GM19099 (cell line): ENCODE results near the gene LDLRAD4.

Source experiments
- POLR2A ChIP-seq: IDR thresholded peaks from 3 replicates; pipeline ENCODE4 v1.6.1; 2011; ENCODE audit warnings: low read depth; ENCODE audit not compliant: insufficient read length; ENCODE audit errors: extremely low read depth

LDLRAD4 gene

DNA sequence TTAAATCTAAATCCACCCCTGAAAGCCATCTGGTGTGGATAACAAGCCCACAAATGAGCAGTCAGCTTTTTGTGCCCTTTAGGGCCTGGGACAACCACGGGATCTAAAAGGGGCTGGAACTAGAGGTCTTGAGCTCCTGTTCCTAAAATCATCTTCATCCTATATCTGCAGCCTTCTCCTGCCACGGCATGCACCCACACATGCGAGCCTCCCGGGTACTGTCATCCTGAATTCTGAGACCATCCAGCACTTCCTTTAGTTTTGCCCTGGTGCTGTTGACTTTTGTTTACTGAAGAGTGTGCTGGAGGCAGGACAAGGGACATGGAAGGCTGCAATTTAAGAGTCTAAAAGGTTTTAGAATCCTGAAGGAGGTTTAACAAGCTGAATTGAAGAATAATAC lies 324.6 kb downstream of the LDLRAD4 start:
- TF ChIP-seq POLR2A, result no peak

DNA sequence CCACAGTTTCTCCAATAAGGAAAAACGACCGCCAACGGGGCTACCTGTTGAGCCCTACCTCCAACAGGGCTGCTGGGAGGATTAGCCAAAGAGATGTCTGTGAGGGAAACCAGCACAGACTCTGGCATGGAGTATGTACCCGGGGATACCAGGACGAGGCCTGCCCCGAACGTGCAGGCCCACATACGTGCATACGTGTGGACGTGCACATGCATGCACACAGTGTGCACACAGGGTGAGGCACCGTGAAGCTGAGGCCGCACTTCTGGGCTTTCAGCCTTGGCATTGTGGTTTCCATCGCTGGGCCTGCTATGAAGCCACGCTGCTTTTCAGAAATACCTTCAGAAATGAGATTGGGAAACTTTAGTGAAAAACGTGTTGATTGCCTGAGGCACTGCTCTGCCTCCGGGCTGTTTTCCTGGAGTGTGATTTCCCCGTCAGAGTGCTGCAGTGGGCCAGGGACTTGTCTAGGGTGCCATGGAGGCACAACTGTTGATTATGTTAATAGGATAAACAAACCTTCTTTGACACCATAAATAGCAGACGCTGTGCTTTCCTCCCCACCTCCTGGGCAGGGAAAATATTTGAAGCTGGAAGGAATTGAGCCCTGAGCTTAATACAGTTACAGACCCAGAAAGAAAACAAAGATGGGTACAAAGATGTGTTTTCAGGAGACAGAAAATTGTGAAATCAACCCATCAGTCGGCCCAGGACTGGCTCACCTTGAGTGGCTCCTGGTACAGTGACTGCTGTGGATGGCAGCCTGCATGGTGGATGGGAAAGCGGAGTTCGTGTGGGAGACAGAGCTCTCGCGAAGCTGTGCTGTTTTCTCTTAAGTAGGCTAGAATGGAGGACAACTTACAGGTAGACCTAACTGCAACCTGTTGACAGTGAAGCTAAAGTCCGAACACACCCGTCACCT lies 325.5 kb downstream of the LDLRAD4 start:
- TF ChIP-seq POLR2A, result no peak

DNA sequence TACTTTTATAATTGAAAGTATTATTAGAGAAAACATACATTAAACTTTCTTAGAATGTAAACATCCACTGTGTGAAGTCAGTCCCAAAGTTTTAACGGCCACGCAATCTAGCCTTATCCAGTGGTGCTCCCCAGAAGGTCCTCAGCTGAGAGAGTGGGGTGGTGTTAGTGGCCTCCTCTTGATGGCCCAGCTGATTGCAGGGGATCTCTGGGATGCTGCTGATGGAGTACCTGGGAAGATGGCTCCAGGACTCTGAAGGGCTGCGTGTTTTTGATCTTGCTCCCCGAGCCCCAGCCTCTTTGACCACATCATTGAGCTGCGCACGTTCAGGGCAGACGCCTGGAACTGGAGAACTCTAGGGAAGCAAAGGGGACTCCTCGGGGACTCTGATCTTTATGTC lies 326.4 kb downstream of the LDLRAD4 start:
- no peak for TF ChIP-seq POLR2A

DNA sequence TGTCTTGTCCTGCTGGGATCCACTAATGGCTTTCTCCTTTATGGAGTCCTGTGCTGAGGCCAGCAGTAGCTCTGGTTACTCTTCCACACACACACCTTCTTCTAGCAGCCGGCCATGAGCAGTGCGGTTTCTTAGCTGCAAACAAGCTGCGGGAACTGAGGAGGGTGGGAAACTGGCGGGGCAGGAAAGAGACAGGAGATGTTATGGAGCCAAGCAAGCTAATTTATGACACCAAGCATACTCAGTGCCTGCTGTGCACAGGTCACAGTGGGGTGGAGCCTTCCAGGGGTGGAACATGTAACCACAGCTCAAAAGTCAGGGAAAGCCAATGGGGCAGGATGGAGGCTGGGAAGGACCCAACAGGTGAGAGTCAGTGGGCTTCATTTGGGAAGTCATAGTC lies 327.0 kb downstream of the LDLRAD4 start:
- no peak for TF ChIP-seq POLR2A

DNA sequence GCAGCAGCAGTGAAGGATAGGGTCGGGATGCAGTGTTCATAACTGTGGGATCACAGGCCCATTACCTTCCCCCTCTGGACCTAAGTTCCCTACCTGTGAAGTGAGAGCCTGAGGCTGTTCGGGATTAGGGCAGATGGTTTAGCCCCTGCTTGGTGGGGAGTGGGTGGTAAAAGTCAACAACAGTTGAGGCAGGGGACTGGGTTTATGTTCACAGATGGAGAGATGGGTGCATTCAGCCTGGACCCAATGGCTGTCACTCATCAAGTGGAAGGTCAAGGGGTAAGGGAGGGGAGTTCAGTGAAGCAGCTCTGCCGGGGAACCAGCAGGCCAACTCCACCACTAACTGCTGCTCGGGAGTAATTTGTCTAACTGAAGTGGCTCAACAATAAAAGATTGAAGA lies 327.4 kb downstream of the LDLRAD4 start:
- TF ChIP-seq POLR2A, result no peak

DNA sequence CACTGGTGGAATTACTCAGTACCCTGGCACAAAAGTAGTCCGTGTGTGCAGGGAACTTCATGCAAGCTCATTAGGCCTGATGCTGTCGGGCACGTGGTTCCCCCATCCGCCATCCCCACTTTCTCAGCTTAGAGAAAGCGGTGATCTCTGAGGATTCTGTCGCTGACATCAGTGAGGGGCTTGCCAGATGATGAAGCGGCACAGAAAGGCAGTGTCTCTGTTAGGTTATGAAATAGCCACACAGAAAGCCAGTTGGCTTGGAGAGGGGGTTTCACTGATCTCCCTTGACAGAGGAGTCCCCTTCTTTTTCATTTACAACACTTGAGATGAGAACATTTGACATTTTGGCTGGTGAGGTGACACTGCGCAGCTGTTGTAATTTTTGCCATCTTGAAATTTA lies 328.1 kb downstream of the LDLRAD4 start:
- no peak for TF ChIP-seq POLR2A

DNA sequence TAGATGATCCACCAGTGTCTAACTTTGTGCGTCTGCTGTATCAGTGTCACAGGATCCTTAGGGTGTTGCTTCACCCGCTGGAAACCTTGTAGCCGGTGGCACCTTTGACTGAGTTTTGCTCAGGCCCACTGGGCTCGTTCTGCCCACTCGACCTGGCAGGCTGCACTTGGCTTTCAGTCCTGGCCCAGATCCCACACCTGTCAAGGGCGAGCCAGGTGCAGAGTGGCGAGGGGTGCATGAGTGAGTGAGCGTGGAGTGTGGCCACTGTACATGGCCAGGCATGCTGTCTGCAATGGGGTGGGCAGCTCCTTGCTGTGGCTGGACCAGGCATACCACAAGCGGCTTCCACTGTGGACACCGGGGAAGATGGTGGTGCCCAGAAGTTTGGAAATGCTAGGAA lies 328.8 kb downstream of the LDLRAD4 start:
- TF ChIP-seq POLR2A, result no peak

DNA sequence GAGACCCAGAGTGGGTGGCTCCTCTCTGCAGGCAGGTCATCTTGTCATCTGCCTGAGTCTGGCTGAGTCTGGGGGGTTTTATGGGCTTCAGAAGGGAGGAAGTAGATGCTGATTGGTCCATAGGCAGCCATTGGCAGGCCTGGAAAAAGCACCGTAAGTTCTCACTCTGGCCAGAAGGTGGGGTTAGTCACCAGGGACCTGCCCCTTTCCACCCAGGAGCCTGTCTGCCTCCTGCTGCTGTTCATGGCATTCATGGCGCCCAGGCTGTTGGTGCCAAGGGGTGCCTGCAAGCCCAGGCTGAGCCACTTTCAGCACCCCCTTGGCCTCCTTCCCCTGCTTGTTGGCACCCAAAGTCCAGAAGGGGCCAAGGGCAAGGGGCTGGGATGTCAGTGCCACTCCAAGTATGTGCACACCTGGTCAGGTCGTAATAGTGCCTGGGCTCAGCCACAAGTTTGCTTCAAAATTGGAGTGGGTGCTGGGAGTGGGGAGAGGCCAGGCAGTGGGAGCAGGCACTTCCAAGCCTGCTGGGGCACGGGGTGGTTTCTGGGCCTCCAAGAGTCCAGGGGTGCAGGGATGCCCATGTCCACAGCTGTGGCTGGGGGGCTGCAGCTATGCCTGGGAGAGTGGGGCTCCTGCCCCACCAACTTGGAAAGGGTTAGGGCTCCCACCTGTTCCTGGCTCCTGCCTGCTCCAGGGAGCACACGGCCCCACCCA lies 329.7 kb downstream of the LDLRAD4 start:
- no peak for TF ChIP-seq POLR2A

DNA sequence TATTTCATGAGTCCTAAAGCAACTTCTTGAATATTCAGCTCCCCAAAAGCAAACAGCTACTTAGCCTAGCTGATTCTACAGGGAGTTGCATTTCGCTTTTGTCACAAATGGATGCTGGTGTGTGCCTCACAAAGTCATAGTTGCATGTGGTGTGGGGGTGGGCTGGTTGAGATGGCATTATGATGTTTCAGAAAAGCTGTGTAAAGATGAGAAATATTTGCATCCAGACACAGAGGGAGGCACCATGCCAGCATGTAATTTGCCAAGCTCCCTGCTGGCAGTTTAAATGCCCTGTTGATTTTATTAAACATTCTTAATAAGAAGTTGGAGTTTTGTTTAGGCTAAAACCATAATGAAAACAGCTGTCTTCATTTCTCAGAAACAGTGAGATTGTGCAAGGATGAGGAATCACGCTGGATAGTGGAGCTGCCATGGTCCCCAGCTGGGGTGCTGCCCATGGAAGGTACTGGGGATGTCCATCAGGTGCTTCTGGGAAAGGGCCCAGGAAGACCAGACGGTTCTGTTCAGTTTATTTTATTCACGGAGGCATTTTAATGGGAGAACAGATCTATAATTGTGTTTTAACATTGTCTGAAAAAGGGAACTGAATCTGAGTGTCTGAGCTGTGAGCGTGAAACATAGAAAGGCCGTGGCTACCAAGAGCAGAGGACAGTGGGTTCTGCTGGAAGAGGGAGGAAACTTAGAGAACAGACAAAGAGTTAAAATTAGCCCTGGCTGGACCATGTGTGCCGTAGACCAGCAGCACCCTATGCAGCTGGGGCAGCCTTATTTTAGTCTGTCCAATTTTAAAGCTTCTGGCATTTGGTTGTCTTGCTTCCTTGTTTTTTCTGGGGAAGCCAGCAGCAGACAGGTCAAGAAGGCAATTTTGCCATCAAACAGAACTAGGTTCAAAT lies 330.7 kb downstream of the LDLRAD4 start:
- TF ChIP-seq POLR2A, result no peak

DNA sequence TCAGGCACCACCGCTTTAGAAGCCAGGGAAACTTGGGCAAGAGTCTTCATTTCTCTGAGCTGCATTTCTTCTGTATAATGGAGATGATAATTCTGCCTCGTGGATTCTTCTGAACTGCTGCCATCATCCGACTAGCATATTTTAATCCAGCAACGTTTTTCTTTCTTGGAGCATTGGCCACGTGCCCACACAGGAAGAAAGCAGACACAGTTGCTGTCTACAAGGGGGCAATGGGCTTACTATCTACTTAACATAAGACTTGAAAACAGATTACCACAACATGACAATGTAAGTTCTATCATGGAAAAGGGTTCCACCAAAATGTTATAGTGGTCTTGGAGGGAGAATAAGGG lies 331.3 kb downstream of the LDLRAD4 start:
- TF ChIP-seq POLR2A, result no peak

DNA sequence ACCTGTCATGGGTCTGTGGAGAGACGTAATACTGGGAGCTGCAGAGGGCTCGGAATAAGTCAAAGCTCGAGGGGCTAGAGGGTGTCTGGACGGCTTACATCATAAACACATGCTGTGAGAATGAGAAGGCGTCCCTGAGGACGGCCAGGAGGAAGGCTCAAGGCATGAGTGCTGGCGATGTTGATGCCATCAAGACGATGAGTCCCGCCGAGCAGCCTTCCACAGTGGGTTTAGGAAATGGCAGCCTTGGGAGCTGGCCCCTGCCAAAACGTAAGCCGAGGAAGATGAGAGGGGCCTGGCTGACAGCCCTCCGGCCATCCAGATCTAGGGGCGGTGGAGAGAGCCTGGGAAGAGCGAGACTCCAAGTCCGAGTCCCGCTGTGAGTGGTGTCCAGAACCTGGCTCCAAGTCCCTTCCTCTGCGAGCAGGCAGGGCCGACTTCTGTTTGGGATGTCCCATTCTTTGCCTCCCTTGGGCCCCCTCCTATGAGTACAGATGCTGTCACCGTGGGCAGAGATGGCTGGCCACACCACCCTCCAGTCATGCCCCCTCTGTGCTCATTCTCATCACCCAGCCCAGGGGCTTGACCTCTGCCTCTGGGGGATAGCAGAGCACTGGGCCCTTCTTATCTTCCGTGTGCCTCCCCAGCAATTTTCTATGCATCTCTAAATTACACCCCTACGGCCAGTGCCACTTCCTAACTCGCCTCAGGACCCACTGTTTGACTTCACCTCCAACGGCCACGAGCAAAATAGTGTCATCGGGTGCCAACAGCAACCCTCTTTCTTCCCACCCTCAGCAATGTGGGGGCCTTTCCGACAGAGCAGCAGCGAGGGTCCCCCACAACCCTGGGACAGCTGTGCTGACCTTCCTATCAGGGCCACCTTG lies 332.1 kb downstream of the LDLRAD4 start:
- no peak for TF ChIP-seq POLR2A

DNA sequence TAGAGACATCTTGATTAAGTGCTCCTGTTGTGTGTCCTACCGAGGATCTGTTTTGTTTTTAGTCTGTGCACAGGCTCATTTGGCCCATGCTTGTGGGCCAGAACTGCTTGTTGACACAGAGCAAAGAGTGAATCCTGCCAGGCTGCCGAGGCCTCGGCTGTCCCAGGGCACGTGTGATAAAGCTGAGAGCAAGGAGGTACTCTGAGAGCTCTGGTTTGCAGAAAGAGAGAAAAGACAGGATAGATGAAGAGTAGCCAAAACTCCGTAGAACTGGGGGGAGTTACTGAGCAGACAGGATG lies 332.7 kb downstream of the LDLRAD4 start:
- TF ChIP-seq POLR2A, result no peak

DNA sequence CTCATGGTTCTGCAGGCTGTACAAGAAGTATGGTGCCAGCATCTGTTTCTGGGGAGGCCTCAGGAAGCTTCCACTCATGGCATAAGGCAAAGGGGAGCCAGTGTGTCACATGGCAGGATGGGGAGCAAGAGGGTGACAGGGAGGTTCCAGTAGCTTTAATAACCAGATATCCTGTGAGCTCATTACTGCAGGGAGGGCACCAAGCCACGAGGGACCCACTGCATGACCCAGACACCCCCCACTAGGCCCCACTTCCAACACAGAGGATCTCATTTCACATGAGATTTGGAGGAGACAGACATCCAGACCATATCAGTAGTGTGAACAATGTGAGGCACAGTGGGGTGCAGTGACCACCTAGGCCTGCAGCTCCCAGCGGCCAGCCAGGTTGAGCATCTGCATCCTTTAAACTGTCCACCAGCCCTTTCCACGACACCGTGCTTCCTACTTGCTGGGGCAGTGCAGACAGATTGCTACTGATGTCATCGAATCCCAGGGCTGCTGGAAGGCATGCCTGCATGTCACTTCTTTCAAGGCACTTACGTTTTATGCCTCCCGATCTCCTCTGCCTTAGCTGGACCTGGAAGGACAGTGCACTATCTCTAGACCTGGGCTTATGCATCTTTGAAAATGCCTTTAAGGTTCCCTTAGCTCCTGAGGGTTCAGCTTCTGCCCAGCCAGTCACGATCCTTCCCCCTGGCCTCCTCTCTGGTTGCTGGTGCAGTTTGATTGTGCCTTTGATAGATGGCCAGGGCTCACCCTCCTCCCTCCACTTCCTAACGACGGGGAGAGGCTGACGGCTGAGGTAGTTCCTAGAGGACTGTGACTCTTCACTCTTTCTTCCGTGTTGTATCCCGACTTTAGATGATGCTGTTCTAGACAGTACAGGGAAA lies 333.5 kb downstream of the LDLRAD4 start:
- TF ChIP-seq POLR2A, result no peak
